Suppressor macrophage treated with lipopolysaccharide for 1 hour (primary cell): ENCODE results near the gene LCP1.
"Not testable (repeated sequence)": the region's sequence is repeated elsewhere in the genome, so short reads cannot be mapped to it uniquely, and the experiment has no call there.

Source experiments
- DNase-seq, 3 donors: peaks; one replicate each; pipeline ENCODE4 v3.0.0-alpha.2; 2020 to 2022

LCP1 gene, protein sequence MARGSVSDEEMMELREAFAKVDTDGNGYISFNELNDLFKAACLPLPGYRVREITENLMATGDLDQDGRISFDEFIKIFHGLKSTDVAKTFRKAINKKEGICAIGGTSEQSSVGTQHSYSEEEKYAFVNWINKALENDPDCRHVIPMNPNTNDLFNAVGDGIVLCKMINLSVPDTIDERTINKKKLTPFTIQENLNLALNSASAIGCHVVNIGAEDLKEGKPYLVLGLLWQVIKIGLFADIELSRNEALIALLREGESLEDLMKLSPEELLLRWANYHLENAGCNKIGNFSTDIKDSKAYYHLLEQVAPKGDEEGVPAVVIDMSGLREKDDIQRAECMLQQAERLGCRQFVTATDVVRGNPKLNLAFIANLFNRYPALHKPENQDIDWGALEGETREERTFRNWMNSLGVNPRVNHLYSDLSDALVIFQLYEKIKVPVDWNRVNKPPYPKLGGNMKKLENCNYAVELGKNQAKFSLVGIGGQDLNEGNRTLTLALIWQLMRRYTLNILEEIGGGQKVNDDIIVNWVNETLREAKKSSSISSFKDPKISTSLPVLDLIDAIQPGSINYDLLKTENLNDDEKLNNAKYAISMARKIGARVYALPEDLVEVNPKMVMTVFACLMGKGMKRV

DNA sequence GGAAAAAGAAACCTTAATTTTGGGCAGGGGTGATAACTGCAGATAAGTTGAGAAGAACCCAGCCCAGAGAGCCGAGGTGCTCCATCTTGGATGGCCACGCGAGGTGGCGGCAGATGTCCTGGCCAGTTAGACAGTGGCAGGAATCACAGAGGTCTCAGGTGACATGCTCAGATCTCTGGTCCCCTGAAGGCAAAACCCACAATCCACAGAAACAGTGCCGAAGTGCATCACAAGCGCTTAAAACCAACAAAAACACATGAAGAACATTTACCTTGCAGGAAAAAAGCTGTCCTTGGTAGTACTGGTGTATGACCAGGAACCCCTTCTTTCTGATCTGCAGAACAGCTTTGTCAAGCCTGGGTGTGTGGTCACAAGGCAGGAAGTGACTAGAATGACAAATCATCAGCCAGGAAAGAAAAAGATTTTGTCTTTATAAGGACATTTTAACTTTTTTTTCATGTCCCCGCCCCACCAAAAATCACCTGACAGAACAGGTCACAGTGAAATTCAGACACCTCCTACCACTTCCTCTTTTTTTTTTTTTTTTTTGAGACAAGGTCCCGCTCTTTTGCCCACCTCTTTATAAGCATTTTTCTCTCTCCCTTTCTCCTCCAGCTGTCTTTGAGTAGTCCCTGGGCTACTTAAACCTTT lies at the start of gene LCP1:
Gene LCP1, minus strand, starts transcription at position 338 of the 651 bp plus-strand sequence. CDS start 22,515 bp downstream, outside the sequence.
- DNase-seq, result peak; percentile 75 to 87 (median 86)

DNA sequence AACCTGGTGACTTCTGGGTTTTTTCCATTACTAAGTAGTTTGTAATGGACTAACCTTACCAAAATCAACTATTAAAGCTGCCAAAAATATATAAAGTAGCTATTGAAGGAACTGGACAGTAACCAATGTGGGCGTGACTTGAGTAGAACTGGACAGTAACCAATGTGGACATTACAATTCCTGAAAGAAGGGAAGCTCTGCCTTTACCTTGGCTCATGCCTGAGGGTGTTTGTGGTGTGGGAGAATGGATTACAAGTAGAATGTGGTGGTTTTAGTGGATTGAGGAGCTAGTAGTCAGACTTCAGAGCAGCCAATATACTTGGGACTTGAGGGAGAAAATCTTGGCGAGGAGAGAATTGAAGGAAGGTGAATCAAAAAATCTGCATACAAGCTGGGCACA lies 47.3 kb upstream of the LCP1 start:
- no peak for DNase-seq

DNA sequence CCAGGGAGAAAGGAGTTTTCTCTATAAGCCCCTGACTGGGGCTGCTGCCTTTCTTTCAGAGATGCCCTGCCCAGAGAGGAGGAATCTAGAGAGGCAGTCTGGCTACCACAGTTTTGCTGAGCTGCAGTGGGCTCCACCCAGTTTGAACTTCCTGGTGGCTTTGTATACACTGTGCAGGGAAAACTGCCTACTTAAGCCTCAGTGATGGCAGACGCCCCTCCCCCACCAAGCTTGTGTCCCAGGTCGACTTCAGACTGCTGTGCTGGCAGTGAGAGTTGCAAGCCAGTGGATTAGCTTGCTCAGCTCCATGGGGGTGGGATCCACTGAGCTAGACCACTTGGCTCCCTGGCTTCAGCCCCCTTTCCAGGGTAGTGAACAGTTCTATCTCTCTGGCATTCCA lies 38.3 kb upstream of the LCP1 start:
- not testable (repeated sequence) for DNase-seq

DNA sequence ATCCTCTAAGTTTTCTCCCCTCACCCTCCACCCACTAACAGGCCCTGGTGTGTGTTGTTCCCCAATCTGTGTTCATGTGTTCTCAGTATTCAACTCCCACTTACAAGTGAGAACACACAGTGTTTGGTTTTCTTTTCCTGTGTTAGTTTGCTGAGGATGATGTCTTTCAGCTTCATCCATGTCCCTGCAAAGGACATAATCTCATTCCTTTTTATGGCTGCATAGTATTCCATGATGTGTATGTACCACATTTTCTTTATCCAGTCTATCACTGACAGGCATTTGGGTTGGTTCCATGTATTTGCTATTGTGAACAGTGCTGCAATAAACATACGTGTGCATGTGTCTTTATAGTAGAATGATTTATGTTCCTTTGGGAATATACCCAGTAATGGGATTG lies 32.8 kb upstream of the LCP1 start:
- not testable (repeated sequence) for DNase-seq

DNA sequence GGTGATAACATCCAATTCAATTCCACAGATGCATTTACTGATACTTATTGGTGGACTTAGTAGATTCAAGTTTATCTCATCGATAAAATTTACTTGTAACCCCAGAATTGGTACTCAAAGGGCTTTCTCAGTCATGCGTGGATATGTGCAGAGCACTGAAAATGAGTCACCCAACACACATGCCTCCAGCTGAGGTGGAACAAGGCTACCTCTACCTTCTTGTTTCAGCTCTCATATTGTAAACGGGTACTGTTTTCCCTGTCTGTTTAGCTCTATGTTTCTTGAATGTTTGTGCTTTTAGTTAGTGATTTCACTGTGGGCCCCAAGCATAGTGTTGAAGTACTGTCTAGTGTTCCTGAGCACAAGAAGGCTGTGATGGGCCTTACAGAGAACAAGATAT lies 31.3 kb upstream of the LCP1 start:
- DNase-seq, result no peak

DNA sequence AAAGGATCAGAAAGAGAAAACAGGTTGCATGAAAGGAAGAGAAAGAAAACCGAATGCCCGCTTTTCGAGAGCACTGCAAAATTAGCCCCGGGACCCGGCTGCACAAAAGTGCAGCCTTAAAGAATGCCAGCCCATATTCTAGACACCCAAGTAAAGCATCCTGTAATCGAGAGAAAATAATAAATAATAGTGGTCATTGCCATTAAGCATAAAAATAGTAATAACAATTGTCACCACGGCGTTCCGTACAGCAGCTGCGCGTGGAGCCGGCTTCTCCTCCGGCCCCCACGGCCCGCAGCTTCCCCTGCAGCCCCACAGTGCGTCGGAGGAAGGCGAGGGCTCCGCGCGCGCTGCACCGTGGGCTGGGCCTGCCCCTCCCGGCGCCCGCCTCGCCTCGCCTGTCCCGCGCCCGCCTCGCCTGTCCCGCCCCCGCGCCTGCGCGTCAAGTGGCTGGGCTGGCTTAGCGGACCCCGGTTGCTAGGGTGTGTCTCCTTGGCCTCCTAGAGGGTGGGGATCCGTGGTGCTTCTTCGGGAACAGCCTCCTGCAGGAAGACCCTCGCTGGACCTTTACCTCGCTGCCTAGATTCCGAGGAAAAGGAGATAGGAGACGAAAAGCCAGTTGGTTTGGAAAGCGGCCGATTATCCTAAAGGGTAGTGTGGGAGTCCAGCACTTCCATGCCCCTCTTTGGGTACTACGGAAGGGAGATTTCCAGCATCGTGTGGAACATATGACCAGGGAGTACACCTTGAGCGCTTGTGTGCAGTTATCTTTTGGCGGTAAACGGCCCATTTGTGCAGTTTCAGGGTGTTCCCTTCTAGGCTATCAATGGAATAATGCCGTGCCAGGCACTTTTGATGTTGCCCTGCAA lies 29.7 kb upstream of the LCP1 start, which contains the start of gene LRRC63:
Gene LRRC63, plus strand, starts transcription at position 446 of the 869 bp plus-strand sequence. CDS start 1,107 bp downstream, outside the sequence.
- DNase-seq, result peak; percentile 86 to 96 (median 94)

DNA sequence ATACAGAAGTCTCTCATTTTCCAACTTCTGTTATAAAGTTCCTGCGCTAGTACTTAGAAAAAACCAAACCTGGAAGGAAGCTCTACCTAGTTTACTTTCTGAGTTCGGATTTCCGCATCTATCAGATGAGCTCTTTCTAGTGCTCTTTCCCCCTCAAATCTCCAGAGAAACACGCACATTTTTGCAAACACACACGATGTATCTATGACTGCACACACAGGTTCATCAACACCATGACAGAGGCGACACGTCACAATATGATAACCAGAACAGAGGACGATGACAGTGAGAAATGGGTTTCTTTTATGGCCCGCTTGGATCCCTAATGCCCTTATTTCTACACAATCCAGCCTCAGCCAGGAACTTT lies 29.1 kb upstream of the LCP1 start:
- peak; percentile 37 to 61 (median 61) for DNase-seq

DNA sequence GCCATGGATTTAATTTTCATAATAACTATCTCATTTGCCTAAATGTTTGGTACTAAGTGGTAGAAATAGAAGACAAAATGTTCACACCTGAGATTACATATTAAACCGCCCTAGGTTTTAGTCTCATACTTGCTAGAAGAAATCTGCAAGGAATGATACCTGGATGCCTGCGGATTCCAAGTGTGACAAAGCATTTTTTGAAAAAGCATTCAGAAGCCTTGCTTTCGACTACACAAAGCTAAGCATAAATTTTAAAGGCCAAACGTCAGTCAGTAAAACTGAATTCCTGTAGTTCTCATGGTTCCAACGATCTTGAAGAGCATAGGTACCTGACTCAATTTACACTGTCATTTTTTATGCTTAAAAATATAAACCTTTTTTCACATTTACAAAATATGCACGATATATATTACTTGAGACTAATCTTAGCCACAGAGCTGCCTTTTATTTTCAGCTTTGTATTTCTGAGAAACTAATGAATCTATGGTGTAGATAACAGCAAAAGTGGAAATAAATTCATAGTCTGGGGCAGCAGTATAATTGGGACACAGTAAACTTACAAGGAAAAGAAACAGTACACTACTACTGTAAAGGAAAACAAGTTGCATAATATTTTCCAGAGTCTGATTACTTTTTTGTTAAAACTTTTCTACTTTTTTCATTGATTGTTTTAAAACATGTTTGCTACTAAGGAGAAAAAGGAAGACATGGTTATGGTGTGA lies 28.5 kb upstream of the LCP1 start:
- DNase-seq, result no peak

DNA sequence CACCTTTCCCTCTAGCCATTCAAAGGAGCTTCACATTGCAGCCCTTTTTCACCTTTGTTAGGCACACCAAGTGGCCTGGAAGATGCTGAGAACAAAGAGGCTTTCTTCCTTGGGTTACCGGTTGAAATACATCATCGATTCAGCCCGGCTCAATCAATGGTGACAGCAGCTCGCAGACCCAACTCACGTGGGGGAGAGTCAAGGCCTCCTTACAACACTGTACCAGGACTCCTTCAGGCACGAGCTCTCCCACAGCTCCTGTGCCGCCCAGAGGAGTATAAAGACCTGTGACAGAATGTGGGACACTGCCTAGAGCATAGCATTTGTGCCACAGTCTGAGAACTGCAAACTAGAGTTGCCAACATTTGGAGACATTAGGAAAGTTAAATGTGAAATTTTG lies 25.9 kb upstream of the LCP1 start:
- DNase-seq, result no peak

DNA sequence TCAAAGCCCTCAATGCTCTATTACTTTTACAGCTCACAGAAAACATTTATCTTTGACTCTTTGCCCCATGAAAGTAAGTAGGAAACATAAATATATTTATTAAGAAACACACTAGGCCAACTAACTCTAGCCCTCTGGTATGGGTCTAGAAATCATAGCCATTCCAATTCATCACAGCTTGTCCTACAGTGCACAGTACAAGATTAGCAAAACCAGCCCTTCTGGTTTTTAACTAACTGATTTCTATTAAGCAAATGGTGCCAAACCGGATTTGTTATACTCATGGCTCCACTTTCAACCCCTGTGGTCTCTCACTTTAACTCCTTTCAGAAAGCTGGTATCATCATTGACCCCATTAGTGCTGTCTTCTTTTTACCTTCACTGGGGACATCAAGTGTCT lies 24.2 kb upstream of the LCP1 start:
- no peak for DNase-seq

DNA sequence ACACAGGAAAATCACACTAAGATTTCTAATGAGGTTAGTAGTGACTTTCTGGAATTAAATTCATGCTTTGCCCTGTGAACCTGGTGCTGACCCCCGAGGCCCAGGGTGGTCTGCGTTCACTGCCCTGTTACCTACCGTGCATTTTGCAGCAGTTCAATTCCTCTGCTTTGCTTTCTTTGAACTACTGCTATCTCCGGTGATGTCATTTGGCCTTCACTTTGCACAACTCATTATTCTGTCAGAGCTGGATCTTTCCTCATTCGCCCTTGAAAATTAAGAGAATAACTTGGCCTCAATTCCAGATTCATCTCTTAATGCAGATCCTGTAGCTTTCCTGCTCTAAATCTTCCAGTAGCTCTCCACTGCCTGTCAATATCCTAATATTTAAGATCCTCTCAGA lies 21.0 kb upstream of the LCP1 start:
- peak in 2 of 3 donors; percentile 55 to 61 for DNase-seq

DNA sequence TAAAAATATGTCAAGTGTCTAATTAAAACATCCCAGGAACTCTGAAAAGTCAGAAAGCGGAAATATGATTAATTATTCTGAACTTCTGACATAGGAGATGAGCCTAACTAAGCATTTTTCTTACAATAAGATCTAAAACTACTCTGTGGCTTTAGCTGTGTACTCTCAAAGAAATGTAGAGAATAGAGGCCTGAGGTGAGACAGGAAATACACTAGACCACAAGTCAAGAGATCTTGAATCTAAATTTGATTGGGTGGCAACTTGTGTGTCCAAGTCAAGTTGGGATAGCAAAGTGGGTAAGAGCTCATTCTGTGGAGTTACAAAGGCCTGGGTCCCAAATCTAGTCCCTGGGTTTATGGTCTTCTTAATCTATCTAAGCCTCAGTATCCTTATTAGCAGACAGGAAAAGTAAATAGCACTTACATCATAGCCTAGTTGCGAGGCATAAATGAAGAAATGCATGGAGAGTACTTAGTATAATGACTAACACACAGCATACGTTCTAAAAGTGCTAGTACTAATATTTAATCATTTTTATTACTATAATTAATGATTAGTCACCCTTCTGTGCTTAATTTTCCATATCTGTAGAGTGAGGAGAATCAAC lies 20.3 kb upstream of the LCP1 start:
- DNase-seq, result peak in 1 of 3 donors; percentile 32

DNA sequence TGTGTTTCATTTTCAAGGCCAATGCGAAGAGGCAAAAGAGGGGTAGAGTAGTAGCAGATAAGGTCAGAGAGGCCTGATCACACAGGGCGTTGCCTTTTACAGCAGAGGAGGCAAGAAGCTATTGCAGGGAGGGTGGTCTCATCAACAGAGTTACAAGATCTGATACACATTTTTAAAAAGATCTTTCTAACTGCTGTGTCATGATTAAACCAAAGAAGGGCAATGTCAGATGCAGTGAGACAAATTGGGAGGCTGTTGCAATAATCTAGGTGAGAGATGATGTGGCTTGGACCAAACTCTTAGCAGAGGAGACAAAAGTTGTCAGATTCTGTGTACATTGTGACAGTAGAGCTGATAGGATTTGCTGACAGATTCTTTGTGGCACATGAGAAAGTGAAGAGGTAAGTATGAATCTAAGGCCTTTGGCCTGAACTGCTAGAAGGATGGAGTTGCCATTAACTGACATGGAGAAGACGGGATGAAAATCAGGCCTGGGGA lies 16.8 kb upstream of the LCP1 start:
- DNase-seq, result no peak

DNA sequence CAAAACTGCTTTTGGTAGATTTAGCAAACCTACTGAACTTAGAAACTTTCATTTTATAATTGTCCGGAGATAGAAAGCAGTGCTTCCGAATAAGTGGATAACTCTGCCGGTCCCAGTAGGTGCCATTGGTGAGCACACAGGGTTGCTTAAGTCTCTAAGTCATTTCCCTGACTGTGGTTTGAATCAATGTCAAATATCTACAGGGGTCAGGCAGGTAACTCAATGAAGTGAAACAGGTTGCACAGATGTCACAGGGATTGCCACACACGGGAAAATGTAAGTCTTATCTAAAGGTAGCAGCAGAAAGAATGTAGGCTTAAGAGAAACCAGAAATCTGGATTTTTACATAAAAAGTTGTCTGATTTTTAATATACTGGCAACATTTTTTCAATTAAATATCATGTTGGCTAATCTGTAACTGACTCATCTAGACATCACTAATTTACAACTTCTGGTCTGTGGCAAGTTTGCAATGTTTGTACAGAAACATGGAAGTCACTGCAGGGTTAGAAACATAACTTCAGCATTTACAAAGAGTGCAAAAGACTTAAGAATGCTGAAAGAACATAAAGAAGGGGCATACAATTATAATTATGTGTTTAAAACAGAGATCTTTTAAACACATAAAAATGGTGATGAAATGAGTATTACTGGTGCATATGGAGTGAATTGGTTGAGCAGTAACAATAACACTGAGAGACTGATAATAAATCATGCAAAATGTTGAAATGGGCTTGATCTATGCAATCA lies 15.5 kb upstream of the LCP1 start:
- peak in 1 of 3 donors; percentile 63 for DNase-seq

DNA sequence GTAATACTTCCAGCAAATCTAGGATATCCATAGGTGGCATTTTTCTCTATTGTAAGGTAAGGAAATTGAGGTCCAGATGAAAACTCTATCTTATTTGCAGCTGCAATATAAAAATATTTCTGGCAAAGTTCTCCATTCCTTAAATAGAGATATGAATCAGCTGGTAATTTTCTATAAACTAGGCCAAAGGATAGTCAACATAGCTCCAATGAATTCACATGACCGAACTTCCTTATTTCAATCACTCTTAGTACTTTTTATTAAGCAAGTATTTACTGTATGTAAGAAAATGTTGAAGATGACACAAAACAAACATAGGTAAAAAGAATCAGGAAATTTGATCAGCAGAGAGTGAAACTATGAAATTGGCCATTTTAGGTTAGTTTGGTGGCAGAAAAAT lies 13.0 kb upstream of the LCP1 start:
- peak in 2 of 3 donors; percentile 85 to 87 for DNase-seq

DNA sequence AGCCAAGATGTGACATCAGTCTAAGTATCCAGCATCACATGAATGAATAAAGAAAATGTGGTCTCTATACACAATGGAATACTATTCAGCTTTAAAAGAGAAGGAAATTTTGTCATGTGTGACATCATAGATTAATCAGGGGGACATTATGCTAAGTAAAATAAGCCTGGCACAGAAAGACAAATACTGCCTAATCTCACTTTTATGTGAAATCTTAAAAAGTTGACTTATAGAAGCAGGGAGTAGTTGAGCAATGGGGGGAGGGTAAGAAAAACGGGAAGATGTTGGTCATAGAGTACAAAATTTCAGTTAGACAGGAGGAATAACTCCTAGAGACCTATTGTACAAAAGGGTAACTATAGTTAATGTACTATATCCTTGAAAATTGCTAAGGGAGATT lies 10.4 kb upstream of the LCP1 start:
- peak in 2 of 3 donors; percentile 49 to 53 for DNase-seq

DNA sequence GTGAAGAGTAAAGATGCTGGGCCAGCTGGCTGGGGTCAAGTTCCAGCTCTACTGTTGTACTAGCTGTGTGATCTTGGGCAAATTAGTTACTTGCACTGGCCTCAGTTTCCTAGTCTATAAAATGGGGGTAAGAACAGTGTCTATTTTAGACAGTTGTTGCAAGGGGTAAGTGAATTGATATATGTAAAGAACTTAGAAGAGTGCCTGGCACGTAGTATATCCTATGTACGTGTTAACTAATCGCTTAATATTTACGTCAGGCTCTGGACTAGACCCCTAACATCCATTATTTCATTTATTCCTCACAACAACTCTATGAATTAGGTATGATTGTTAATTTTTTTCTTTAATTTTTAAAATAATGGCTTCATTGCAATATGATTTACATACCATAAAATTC lies 3.7 kb upstream of the LCP1 start:
- DNase-seq, result no peak

DNA sequence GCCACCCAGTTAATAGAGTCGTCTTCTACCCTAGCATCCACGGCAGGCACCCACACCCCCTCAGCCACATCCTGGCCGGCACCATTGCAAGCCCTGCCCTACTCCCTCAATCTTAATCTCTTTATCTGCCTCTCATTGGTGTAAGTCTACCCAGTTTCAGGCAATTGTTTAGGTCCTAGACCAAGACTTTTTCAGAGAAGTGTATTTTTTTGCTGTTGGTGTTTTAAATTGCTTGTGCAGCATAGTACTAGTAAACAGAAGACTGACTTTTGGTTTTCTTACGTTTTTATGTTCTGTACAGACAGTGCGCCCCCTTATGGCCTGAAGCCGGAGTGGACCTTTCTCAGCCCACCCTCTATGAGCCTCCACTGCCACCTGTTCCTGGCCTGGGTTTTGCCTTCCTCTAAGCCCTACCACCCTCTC lies 2.3 kb upstream of the LCP1 start:
- DNase-seq, result peak; percentile 78 to 85 (median 82)

DNA sequence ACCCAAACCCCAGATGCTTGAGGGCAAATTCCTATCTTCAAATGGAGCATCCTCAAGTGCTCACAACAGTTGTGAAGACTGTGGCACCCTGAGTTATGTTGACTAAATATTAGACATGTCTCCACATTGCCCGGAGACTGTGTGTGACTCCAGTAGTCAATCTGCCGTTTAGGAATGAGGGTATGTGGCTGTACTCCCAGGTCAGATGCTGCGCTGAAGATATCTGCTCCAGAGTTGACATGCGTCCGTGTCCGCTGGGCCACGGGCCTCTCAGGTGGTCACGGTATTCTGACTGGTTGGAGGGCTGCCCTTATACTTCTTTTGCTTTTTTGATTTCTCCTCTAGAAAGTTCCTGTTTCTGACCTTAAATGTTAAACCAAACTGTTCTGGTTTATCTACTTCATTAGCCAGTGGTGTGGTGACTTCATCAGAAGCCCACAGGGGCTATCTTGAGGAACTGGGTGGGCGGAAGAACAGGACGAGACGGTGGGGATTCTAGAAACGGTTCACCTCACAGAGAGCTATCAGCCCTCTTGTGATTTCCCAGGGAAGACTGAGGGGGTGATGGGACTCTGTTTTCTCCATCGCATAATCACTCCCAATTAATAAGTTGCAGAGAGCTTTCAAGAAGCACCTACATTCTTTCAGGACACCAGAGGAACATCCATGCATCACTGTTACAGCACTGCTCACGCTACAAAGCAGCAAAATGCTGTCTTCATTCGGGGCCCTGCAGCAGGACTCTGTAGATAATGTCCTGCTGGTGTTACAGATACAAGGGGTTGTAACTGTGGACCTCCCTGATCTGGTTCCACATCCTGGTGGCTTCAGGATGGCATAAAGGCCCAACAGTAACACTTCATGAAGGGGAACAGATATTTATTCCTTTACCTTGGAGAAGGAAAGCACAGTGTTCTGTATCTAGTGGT lies 1.3 kb upstream of the LCP1 start:
- peak; percentile 58 to 59 (median 59) for DNase-seq
